ENCODE data around the gene FHL3. TPM values are rescaled to one million over a fixed set of nuclear protein-coding genes. Genes with fewer than 3 reads are reported as not detected.

Gene FHL3
- polyA plus RNA-seq, 1 donor: 11.3 TPM

DNA sequence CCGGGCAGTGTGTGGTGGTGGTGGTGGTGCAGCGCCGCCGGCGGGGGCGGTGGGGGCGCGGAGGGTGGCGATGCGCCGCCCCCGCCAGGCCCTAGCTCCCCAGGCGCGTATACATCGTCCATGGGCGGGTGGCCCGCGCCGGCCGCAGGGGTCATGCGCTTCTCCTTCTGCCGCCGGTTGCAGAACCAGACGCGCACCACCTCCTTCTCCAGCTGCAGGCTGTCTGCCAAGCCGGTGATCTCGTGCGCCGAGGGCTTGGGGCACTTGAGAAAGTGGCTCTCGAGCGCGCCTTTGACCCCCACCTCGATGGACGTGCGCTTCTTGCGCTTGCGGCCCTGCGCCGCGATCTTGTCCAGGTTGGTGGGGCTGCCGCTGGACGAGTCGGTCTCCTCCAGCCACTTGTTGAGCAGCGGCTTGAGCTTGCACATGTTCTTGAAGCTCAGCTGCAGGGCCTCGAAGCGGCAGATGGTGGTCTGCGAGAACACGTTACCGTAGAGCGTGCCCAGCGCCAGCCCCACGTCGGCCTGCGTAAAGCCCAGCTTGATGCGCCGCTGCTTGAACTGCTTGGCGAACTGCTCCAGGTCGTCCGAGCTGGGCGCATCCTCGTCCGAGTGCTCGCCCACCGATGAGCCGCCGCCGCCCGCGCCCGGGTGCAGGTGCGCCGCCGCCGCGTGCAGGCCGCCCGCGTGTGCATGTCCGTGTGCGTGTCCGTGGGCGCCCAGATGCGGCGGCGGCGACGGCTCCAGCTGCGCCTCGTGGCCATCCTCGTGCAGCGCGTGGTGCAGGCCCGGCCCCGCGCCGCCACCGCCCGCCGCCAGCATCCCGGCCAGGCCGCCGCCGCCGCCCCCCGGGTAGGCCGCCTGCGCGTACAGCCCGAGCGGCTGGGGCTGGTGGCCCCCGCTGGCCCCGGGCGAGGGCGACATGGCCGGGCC lies 40.4 kb upstream of the FHL3 start:
- WGBS (ENCODE audit: insufficient coverage, low lambda C conversion rate): no CpG with 5 or more reads among the region's 115 CpGs
- H3K4me3 ChIP-seq (ENCODE audit: low read length): no peak overlapping the region
- peaks cover 7% of the 10 kb centered on the region for H3K9me3 ChIP-seq (ENCODE audit: control insufficient read depth, low read depth, low read length)
- no peaks in the 10 kb centered on the region for H3K36me3 ChIP-seq (ENCODE audit: control insufficient read depth, insufficient read depth, low read length)
- peaks cover 84% of the 10 kb centered on the region for H3K27me3 ChIP-seq (ENCODE audit: control insufficient read depth, insufficient read depth, low read length)
- DNase-seq: peak in 1 of 2 donors; percentile 28
- no peak overlapping the region for H3K27ac ChIP-seq (ENCODE audit: low read length)
- H3K4me1 ChIP-seq (ENCODE audit: control insufficient read depth, insufficient read depth, low read length): peaks cover 2% of the 10 kb centered on the region

DNA sequence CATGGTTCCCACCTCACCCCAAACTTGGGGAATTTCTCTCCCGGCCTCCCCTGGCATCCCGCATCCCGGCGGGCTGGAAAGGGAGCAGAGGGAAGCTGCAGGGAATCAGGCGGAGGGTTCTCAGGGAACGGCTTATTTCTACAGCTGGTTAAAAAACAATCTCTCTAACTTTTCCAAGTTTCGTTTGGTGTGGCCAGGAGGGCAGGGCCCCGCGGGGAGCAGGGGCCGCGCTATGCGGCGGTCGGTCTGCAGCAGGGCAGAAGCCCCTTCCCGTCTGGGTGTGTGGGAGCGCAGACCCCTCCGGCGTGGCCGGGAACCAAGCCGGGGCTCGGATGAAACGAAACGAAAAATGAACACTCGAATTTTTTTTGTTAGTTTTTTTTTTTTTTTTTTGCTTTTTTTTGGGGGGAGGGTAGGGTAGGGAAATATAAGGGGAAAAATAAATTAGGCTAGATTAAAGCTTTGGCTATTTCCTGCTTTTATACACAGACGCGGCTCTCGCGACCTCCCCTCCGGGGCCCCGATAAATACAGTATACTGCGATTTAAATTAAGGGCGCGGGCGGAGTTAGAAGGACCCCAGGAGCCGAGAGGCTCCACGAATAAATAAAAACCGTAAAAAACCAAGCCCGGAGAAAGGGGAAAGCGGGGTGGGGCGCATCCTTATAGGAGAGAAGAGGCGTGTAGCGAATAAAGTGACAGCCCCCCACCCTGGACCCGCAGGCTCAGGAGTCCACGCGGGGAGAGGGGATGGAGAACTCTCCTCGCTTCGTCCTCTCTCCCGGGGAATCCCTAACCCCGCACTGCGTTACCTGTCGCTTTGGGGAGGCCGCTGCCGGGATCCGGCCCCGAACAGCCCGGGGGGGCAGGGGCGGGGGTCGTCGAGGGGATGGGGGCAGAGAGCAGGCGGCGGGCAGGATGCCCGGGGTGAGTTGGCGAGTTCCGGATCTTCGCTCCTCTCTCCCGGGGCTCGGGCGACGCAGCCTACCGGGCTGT lies 39.2 kb upstream of the FHL3 start:
- peaks cover 2% of the 10 kb centered on the region for H3K4me1 ChIP-seq (ENCODE audit: control insufficient read depth, insufficient read depth, low read length)
- 0% methylated on average over 1 of the region's 70 CpGs for WGBS (ENCODE audit: insufficient coverage, low lambda C conversion rate)
- peaks cover 7% of the 10 kb centered on the region for H3K9me3 ChIP-seq (ENCODE audit: control insufficient read depth, low read depth, low read length)
- H3K27me3 ChIP-seq (ENCODE audit: control insufficient read depth, insufficient read depth, low read length): peaks cover 86% of the 10 kb centered on the region
- no peak overlapping the region for H3K27ac ChIP-seq (ENCODE audit: low read length)
- H3K4me3 ChIP-seq (ENCODE audit: low read length): no peak overlapping the region
- peak in 1 of 2 donors; percentile 14 for DNase-seq
- H3K36me3 ChIP-seq (ENCODE audit: control insufficient read depth, insufficient read depth, low read length): no peaks in the 10 kb centered on the region

DNA sequence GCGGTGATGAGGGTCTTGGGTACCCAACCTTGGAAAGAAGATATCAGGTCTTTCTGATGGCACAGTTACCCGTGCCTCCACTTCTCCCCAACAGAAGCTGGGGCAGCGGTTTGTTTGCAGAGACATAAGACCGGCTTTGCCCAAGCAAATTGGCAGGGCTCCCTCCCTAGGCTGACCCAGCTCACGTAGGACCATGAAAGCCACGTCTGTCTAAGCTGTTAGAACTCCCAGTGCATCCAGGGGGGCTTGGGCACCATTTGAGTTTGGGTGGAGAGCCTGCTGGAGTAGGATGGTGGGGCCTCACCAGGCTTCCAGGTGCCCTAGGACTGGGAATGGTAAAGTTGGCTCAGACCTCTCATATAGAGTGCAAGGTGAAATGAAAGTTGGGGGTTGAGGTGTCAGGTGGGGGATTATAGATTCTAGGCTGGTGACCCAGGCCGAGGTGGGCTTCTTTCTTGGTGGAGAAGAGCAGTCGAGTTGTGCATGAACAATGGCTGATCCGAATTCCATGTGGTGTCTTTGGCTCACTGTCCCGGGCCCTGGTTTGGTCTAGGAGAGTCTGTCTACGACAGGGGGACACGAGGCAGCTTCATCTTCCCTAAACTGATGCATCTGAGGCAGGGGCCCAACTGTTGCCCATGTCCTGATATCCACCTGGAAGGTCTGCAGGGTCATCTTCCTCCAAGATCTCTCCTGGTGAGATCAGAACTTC lies 37.9 kb upstream of the FHL3 start:
- Histone ChIP-seq H3K36me3 (ENCODE audit: control insufficient read depth, insufficient read depth, low read length) (no peaks in the 10 kb centered on the region), H3K4me3 (ENCODE audit: low read length) (no peak overlapping the region), H3K27me3 (ENCODE audit: control insufficient read depth, insufficient read depth, low read length) (peaks cover 84% of the 10 kb centered on the region), H3K9me3 (ENCODE audit: control insufficient read depth, low read depth, low read length) (peaks cover 7% of the 10 kb centered on the region), H3K4me1 (ENCODE audit: control insufficient read depth, insufficient read depth, low read length) (peaks cover 2% of the 10 kb centered on the region), H3K27ac (ENCODE audit: low read length) (no peak overlapping the region)
- WGBS (ENCODE audit: insufficient coverage, low lambda C conversion rate): no CpG with 5 or more reads among the region's 12 CpGs
- no peak for DNase-seq

DNA sequence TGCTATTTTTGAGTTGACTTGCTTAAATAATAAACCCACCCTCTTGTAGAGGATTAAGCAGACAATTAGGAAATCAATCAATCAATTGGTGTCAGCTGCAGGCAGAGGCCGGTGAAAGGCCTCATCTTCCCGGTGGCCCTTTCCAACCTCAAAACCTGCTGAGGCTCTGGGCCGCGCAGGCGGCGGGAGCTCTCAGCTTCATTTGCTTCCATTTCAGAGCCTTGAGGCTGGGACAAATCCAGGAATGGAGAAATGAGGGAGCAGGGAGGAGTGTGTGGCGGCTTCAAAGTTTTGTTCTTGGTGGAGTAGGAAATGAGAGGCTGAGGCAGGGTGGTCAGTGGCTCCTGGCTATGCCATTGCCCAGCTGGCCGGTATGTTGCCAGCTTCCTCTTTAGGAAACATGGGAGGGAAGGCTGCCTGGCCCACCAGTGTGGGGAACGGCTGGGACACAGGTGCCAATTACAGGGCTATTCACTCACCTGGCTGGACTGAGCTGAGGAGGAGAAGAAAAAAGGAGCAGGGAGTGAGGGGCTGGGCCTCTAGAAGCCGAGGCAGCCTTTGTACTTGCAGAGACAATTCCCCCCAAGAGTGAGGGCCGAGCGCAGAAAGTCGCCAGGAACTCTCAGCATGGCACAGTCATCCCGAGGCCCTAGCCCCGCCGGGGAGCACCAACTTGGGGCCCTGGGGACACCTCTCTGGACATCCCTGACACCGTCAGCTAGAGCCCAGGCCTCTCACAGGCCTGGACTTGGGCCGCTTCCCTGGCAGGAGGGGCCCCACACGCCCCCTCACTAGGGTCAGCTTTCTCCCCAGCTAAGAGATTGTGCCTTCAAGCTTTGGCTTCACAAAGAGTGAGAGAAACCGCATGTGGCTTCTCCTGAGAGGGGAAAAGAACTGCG lies 36.9 kb upstream of the FHL3 start:
- Histone ChIP-seq H3K27me3 (ENCODE audit: control insufficient read depth, insufficient read depth, low read length) (peaks cover 74% of the 10 kb centered on the region), H3K4me3 (ENCODE audit: low read length) (no peak overlapping the region), H3K4me1 (ENCODE audit: control insufficient read depth, insufficient read depth, low read length) (peaks cover 2% of the 10 kb centered on the region), H3K27ac (ENCODE audit: low read length) (no peak overlapping the region), H3K36me3 (ENCODE audit: control insufficient read depth, insufficient read depth, low read length) (no peaks in the 10 kb centered on the region), H3K9me3 (ENCODE audit: control insufficient read depth, low read depth, low read length) (peaks cover 7% of the 10 kb centered on the region)
- DNase-seq: no peak
- WGBS (ENCODE audit: insufficient coverage, low lambda C conversion rate): 80% methylated on average over 1 of the region's 21 CpGs

DNA sequence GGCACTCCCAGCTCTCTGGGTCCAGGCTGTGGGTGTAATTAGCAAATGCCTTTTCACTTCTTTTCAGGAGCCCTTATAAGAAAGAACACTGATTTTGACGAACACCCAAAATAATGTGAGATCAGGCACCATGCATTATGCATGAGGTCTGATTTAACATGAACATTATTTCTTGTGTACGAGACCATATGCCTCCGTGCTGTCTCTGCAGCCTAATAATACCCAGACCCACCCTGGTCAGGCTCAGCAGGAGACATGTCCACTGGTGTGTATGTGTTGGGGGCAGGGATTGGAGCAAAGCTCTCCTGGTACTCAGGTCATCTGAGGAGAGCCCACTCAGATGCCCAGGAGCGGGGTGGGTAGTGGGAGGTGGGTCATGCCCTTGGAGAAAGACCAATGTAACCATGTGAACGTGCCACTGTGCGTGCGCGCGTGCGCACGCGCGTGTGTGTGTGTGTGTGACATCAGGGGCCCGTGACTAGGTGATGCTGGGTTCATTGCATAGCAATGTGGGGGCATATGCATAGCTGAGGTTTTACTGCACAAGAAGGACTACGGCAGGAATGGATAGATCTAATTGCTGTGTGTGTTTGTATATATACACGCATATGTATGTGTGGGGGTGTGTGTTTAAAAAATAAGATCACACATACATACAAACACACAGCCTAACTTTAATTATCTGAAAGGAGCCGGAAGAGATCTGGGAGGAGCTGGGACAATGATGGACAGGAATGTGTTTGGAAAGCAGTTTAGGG lies 34.2 kb upstream of the FHL3 start:
- Histone ChIP-seq H3K4me3 (ENCODE audit: low read length) (no peak overlapping the region), H3K36me3 (ENCODE audit: control insufficient read depth, insufficient read depth, low read length) (no peaks in the 10 kb centered on the region), H3K27ac (ENCODE audit: low read length) (no peak overlapping the region), H3K4me1 (ENCODE audit: control insufficient read depth, insufficient read depth, low read length) (peaks cover 2% of the 10 kb centered on the region), H3K9me3 (ENCODE audit: control insufficient read depth, low read depth, low read length) (peaks cover 3% of the 10 kb centered on the region), H3K27me3 (ENCODE audit: control insufficient read depth, insufficient read depth, low read length) (peaks cover 59% of the 10 kb centered on the region)
- DNase-seq: no peak
- 90% methylated on average over 2 of the region's 17 CpGs for WGBS (ENCODE audit: insufficient coverage, low lambda C conversion rate)

DNA sequence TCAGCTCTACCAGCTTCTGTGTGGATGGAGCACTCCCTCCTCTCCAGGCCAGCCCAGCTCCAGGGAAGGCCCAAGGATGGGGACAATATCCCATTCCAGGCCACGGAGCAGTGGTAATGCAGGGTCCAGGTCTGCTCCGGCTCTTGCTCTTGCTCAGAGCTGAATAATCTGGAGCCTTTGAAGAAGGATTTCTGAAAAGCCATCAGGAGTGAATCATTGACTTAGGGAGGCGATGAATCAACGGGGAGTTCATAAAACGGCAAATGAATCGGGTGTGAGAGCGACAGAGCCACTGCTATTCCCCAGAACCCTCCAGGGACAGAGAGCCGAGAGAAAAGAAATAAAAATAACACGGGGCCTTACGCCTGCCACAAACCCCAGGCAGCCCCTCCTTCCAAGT lies 33.5 kb upstream of the FHL3 start:
- H3K4me1 ChIP-seq (ENCODE audit: control insufficient read depth, insufficient read depth, low read length): no peaks in the 10 kb centered on the region
- H3K4me3 ChIP-seq (ENCODE audit: low read length): no peak overlapping the region
- H3K27ac ChIP-seq (ENCODE audit: low read length): no peak overlapping the region
- no peak for DNase-seq
- 46% methylated on average over 5 of the region's 10 CpGs for WGBS (ENCODE audit: insufficient coverage, low lambda C conversion rate)
- no peaks in the 10 kb centered on the region for H3K9me3 ChIP-seq (ENCODE audit: control insufficient read depth, low read depth, low read length)
- no peaks in the 10 kb centered on the region for H3K36me3 ChIP-seq (ENCODE audit: control insufficient read depth, insufficient read depth, low read length)
- H3K27me3 ChIP-seq (ENCODE audit: control insufficient read depth, insufficient read depth, low read length): peaks cover 53% of the 10 kb centered on the region

DNA sequence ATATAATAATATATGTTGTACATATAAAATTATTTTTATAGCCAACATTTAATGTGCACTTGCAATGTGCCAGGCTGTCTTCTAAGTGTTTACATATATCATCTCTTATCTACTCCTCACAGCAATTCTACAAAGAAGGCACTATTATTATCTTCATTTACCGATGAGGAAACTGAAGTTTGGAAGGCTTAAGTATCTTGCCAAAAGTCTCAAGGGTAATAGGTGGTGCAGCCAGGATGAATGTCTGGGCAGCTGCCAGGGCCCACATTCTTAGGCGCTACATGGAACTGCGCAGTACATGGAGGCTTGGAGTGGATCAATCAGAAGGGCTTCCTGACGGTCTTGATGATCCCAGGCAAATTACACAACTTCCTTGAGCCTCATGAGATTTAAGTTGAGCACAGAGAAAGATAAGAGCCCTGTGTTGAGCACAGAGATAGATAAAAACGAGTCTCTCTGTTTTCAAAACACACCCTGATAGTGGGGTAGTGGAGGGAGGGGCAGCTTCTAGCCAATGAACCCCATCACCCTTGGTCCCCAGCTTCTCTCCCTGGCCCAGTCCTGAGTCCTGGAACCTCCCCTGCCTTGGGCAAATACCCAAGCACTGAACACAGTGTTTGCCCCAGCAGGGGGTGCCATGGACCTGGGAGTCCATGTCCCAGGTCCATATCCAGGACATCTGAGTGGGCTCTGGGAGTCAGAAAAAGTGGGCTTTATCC lies 32.1 kb upstream of the FHL3 start:
- no peaks in the 10 kb centered on the region for H3K4me1 ChIP-seq (ENCODE audit: control insufficient read depth, insufficient read depth, low read length)
- no peaks in the 10 kb centered on the region for H3K9me3 ChIP-seq (ENCODE audit: control insufficient read depth, low read depth, low read length)
- peaks cover 38% of the 10 kb centered on the region for H3K27me3 ChIP-seq (ENCODE audit: control insufficient read depth, insufficient read depth, low read length)
- no peaks in the 10 kb centered on the region for H3K36me3 ChIP-seq (ENCODE audit: control insufficient read depth, insufficient read depth, low read length)
- no peak overlapping the region for H3K27ac ChIP-seq (ENCODE audit: low read length)
- H3K4me3 ChIP-seq (ENCODE audit: low read length): no peak overlapping the region
- no CpG with 5 or more reads among the region's 5 CpGs for WGBS (ENCODE audit: insufficient coverage, low lambda C conversion rate)
- DNase-seq: no peak

DNA sequence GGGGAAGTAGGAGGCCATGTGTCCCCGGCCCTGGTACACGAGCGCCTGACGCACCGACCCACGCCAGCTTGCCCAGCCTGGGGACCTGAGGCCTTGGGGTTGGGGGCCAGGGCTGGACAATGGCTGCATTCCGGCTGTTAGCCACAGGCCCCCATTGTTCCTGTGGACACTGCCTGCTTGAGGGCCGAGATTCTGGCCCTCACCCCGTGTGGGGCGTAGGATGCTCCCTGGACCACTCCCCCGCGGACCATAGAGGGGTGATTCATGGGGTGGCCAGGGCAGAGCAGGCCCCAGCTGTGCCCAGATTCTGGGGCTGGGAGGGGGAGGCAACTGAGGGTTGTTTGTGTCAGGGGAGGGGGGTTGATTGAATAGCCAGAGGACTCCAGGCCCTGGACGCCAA lies 29.6 kb upstream of the FHL3 start:
- no peaks in the 10 kb centered on the region for H3K9me3 ChIP-seq (ENCODE audit: control insufficient read depth, low read depth, low read length)
- H3K4me1 ChIP-seq (ENCODE audit: control insufficient read depth, insufficient read depth, low read length): peaks cover 10% of the 10 kb centered on the region
- WGBS (ENCODE audit: insufficient coverage, low lambda C conversion rate): no CpG with 5 or more reads among the region's 13 CpGs
- H3K36me3 ChIP-seq (ENCODE audit: control insufficient read depth, insufficient read depth, low read length): no peaks in the 10 kb centered on the region
- DNase-seq: no peak
- peaks cover 13% of the 10 kb centered on the region for H3K27me3 ChIP-seq (ENCODE audit: control insufficient read depth, insufficient read depth, low read length)
- no peak overlapping the region for H3K27ac ChIP-seq (ENCODE audit: low read length)
- no peak overlapping the region for H3K4me3 ChIP-seq (ENCODE audit: low read length)

All from large intestine (tissue), 3 donors.